ENCODE data around the gene RNF220.
"Not testable (repeated sequence)": the region's sequence is repeated elsewhere in the genome, so short reads cannot be mapped to it uniquely, and the experiment has no call there.

Gene RNF220

GRCh38 chr1:44661781-44662682 is 257.0 kb downstream of the RNF220 start:
- DNase-seq = no peak

DNA sequence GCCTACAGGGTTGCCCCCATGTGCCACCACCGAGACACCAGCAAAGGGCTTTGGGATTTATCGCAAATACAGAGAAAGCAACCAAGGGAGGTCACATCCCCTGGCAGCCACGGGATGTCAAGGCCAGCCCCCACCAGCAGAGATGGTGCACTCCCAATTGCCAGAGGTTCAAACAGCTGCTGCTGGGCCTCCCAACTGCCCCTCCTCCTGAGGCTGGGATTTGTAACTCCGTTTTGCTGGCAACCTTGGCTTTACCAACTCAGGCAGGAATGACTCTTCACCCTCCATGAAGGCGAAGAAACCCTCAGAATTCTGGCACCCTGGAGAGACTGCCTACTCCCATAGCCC is 257.6 kb downstream of the RNF220 start:
- DNase-seq = no peak

- DNase-seq = no peak
Observed at GRCh38 chr1:44663417-44663816, 258.4 kb downstream of the RNF220 start.

DNA sequence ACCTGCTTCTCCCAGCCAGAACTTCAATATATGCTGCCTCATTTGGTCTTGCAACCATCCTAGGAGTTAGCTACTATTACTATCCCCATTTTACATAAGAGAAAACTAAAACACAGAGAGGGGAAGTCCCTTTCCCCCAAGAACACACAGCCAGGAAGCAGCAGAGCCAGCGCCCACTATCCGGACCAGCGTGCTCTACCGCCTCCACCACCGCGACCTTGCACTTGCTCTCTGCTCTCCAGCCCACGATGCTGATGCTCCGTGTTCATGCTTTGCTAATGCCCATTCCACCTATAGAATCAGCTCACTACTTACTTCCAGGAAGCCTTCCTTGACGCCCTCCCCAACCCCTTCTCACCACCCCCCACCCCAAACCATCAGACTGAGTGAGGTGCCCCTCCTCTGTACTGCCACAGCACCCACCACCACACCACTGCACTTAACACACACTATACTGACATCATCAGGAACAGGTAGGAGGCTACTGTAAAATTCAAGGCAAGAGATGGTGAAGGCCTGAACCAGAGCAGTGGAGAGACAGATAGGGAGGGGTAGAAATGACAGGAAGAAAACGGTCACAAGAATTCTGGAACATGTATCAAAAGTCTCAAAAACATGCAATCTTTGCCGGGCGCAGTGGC is 259.8 kb downstream of the RNF220 start:
- peak; percentile 54 for DNase-seq

DNA sequence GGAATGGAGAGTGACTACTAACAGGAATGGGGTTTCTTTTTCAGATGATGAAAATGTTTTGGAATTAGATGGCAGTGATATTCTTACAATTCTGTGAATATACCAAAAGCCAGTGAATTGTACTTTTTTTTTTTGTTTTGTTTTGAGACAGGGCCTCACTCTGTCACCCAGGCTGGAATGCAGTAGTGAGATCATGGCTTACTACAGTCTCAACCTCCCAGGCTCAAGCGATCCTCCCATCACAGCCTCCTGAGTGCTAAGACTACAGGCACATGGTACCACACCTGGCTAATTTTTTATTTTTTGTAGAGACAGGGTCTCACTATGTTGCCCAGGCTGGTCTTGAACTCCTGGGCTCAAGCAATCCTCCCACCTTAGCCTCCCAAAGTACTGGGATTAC is 261.7 kb downstream of the RNF220 start:
- DNase-seq = not testable (repeated sequence)

DNA sequence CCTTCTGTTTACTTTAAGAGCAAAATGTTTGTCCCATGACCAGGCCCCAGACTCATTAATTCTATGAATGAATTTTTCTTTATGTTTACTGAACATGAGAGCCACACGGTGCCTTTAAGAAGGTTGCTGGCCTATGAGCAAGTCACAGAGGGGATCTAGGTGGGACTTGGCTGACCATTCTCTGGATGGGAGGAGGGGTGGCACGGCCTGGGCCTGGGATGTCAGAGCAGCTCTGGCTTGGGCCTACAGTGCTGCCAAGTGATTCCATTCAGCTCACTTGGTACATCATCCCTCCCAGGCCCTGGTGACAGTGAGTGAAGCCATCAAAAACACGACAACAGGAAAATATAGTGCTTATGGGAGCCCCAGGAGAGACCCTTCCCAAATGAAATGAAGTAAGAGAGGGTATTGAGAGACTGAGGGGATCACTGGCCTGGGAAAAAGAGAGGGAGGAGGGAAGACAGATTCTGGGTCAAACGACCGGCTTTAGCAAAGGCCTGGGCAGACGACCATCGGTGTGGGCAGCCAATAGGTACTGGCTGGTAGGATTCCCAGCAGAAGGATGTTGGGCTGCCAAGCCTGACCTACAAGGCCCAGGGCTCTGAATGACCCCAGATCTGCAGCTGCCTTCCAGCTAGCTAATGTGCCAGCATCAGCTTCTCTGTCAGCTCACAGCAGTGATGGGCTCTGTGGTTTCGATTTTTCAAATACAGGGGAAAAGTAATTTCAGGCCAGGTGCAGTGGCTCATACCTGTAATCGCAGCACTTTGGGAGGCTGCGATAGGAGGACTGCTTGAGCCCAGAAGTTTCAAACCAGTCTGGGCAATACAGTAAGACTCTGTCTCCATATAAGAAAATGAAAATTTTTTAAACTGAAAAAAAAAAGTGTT is 265.9 kb downstream of the RNF220 start:
- DNase-seq = no peak

DNA sequence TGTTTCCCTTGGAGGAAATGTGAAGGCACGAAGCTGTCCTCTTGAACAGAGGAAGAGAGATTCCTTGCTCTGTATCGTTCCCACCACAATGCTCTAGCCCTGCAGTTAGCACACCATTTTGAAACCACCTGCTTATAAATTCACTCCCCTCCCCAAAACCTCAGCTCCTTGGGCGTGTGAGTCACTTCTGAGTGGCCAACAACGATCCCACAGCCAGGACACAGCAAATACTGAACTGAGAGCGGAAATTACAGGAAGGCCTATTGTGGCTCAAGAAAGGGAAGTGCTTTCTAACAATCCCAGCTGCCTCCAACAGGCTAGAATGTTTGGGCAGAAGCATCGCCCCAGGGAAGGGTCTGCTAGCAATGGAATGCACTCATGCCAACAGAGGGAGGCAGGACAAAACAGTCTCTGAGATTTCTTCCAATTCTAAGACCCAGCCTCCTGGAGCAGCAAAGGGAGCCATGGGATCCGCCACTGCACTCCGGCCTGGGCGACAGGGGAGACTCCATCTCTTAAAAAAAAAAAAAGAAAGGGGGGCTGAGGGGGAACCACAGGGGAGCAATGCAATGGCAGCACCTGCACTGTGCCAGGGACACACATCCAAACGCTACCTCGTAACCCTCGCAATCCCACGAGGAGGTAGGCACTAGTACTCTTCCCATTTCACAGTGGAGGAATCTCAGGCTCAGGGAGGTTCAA is 267.4 kb downstream of the RNF220 start:
- DNase-seq = peak; percentile 22

- DNase-seq = no peak
Observed at GRCh38 chr1:44672961-44673674, 268.1 kb downstream of the RNF220 start.

DNA sequence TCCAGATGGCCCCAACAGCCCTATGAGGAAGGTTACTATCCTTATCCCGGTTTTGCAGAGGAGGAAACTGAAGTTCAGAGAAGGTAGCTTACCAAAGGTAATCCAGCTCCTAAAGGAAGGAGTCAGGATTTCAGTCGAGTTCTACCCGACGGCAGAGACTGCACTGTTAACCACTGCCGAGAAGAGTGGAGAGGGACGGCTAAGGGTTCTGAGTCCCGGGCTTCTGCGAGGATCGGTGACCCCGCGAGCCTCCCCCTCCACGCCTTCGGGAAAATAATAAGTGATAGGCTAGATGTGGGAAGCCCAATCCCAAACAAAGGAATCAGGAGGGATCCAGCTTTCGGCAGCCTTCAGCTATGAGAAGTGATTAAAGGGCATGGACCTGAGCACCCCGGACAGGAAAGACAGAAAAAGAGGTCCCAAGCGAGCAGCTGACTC is 268.6 kb downstream of the RNF220 start:
- no peak for DNase-seq

- DNase-seq = peak; percentile 99
Observed at GRCh38 chr1:44674113-44675000, 269.3 kb downstream of the RNF220 start, which contains the start of the genes ARMH1 and TMEM53. Gene ARMH1, plus strand, starts transcription at chr1:44674714. Its CDS starts 14,984 bp downstream, at chr1:44689698. Gene TMEM53, minus strand, starts transcription at chr1:44674481. Its CDS starts 90 bp downstream, at chr1:44674391.

- no peak for DNase-seq
Observed at GRCh38 chr1:44675186-44675585, 270.1 kb downstream of the RNF220 start.

GRCh38 chr1:44676484-44677200 is 271.6 kb downstream of the RNF220 start:
- no peak for DNase-seq

GRCh38 chr1:44677201-44677766 is 272.2 kb downstream of the RNF220 start:
- DNase-seq = no peak

GRCh38 chr1:44678120-44678519 is 273.1 kb downstream of the RNF220 start:
- DNase-seq = no peak

DNA sequence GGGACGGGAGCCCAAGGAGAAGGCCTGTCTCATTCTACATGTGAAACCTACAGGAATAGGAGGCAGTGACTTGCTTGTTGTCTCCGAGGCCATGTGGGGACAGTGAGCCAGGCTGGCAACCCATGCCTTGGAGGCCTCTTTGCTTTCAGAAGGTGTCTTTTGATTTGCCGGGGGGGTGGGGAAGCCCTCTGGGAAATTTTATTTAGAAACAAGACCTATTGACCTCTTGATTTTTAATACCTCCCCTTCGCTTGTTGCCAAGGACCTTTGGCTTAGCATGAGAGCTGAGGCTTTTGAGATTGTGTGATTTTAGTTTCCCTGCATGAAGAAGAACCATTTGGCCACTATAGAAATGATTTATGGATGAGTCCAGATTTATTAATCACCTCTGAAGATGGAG is 273.6 kb downstream of the RNF220 start:
- DNase-seq = no peak

DNA sequence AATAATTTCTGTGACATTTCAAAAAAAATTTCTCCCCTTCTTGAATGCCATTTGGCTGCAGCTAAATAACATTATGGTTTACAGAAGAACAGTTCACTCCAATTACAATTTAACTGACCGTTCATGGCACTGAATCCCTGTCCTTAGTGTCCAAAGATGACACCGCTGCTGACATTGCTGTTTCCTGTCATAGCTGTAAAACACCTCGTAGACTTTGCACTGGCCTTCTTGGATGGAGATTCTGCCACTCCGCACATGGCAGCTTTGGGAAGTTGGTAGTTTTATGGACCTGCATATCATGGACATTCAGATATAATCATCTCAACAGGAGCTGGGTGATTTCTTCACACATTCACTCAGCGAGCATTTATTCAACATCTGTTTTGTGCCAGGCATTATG is 274.4 kb downstream of the RNF220 start:
- no peak for DNase-seq

- DNase-seq = no peak
Observed at GRCh38 chr1:44681905-44682882, 277.1 kb downstream of the RNF220 start.

- no peak for DNase-seq
Observed at GRCh38 chr1:44682883-44683265, 277.8 kb downstream of the RNF220 start.
